22Rv1 (cell line): ENCODE measurements around the gene CCDC81.

Experiments
- H3K27ac ChIP-seq: fragments of 450-650 bp; 2 replicates; pipeline ENCODE4 v1.5.1; 2017
- ZFX ChIP-seq: fragments of 450-650 bp; IDR thresholded peaks from 2 replicates; pipeline ENCODE4 v1.6.1; 2017; ENCODE audit warnings: antibody characterized with exemption, borderline replicate concordance
- TF ChIP-seq, protein P1 (sequence below): fragments of 450-650 bp; IDR thresholded peaks from 2 replicates; pipeline ENCODE4 v1.5.1; 2017; ENCODE audit warnings: mild to moderate bottlenecking

Gene CCDC81

DNA sequence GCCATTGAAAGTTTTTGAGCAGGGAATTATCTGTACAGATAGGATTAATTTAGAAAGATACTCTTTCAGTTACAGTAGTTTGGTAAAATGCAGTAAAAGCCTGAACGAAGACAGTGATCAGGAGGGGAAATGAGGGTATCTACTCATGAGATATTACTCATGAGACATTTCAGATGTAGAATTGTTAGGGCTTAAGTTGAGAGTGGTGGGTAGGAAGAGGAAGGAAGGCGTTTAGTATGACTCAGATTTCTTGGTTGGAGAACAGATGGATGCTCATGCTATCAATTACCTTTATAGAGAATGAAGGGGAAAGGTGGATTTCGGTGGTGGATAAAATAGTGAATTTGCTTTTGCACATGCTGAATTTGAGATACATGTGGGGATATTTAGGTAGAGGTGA, 15.8 kb downstream of the CCDC81 start:
- TF ChIP-seq, protein P1, sequence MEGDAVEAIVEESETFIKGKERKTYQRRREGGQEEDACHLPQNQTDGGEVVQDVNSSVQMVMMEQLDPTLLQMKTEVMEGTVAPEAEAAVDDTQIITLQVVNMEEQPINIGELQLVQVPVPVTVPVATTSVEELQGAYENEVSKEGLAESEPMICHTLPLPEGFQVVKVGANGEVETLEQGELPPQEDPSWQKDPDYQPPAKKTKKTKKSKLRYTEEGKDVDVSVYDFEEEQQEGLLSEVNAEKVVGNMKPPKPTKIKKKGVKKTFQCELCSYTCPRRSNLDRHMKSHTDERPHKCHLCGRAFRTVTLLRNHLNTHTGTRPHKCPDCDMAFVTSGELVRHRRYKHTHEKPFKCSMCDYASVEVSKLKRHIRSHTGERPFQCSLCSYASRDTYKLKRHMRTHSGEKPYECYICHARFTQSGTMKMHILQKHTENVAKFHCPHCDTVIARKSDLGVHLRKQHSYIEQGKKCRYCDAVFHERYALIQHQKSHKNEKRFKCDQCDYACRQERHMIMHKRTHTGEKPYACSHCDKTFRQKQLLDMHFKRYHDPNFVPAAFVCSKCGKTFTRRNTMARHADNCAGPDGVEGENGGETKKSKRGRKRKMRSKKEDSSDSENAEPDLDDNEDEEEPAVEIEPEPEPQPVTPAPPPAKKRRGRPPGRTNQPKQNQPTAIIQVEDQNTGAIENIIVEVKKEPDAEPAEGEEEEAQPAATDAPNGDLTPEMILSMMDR = no peak
- no peak for TF ChIP-seq ZFX
- no peak overlapping the region for H3K27ac ChIP-seq

DNA sequence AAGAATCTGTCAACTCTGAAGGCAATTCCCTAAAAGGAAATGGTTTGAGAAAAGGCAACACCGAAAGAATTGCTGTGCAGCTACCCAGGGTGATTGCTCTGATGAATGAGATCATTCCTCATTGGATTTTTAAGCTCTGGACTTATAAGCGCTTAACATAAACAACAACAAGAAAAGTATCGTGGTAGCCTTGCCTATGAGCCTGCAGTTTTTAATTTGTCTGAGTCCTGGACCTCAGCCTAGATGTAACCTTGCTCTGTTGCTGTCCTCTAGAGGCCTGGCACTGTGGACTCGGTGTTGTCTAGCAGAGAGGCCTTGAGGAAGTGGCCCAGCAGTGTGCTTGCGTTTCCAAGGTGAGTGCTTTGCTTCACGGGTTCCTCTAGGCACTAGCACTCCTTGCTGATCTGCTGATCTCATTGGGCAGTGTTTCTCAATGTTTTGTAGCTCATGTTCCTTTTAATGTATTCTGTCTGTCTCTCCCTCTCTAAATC, 20.4 kb downstream of the CCDC81 start:
- H3K27ac ChIP-seq = no peak overlapping the region
- no peak for TF ChIP-seq ZFX
- TF ChIP-seq, protein P1 = no peak

DNA sequence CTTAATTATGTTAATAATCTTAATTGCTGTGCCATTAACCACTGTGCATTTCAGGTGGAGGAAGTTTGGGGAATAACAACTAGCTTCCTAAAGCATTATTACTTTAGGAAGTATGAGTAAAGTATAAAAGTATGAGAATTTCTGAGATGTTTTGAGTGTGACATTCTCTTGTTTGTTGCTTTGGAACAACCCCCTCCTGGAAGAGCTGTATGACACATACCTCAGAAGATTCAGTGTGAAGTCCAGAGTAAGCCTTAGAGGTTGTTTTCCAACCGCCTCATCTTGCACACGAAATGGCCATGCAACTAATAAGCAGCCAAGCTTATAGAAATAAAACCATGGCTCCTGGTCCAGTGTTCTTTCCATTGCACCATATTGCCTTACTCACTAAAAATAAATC, 21.7 kb downstream of the CCDC81 start:
- TF ChIP-seq, protein P1 = no peak
- TF ChIP-seq ZFX = no peak
- H3K27ac ChIP-seq = no peak overlapping the region

DNA sequence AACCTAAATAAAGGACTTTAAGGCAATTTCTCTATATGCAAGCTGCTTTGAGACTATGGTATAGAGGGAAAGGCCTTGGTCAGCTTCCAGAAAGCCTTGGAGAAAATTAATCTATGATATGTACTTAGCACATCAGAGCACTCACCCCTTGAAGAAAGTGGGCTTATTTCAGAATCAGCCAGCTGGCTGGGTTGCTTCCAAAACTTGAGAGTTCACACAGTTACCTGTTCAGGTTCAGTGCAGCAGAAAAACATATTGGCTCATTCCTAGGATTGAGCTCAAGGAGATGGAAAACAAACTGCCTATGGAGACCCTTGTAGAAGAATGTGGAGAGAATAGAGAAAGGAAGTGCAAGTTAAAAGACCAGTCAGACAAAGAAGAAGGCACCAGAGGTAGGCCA, 22.7 kb downstream of the CCDC81 start:
- no peak overlapping the region for H3K27ac ChIP-seq
- no peak for TF ChIP-seq ZFX
- TF ChIP-seq, protein P1 = no peak

DNA sequence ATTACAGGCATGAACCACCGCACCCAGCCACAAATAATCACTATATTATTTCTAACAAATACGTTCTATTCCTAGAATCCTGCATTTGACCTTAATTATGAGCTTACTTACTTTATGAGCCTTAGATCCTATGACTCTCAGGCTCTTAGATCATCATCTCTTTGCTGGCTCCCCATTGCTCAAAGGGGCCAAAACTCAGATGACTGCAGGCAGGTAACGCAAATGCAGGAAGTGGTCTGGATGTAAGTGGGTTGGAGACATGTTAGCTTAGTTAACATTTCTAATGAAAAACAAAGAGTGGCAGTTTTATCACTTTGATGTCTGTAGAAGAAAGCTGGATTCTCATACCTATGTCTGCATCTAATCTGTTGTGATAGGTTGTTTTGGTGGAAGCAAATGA, 23.4 kb downstream of the CCDC81 start:
- no peak for TF ChIP-seq ZFX
- TF ChIP-seq, protein P1 = no peak
- no peak overlapping the region for H3K27ac ChIP-seq

DNA sequence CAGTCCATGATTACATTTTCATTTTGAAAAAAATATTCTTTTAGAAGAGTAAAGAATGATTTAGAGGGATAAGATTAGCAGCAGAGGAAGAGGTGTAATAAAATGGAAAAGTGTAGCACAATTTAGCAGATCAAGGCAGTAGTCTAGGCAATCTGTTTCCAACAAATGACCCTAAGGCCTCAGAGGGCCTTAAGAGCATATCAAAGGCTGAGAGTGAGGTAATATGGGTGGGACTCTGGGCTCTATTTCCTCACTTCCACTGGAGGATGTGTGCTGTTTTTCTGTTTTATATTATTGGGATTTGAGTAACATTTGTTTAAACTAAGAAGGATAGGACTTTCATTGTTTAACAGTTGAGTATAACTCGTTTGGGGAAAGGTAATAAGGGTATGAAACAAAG, 28.8 kb downstream of the CCDC81 start:
- TF ChIP-seq, protein P1 = no peak
- no peak for TF ChIP-seq ZFX
- no peak overlapping the region for H3K27ac ChIP-seq

DNA sequence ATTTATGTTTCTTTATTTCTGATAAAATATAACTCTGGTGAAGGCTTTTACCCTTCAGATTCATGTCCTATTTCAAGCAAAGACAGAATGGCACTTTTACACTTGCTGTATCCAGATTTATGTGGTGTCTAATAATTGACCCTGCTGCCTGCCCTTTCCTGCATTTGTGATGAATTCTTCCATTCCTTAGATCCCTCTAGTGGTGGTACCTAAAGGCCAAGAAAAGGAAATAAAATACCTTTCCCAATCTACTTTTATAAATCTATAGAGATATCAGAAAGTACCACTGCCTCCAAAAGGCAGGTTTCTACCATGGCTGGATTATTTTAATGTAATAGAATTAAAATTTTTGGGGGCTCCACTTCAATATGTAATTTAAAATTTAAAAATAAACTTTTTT, 34.2 kb downstream of the CCDC81 start:
- no peak overlapping the region for H3K27ac ChIP-seq
- TF ChIP-seq, protein P1 = no peak
- TF ChIP-seq ZFX = no peak
